ENCODE measurements around the gene EYS.
A peak's percentile ranks its signal among the peaks of the same experiment; 100 is the strongest.
"Not testable (repeated sequence)": the region's sequence is repeated elsewhere in the genome, so short reads cannot be mapped to it uniquely, and the experiment has no call there.

Gene EYS

GRCh38 chr6:63828678-63829077, 1878.3 kb downstream of the EYS start:
- peak; percentile 26 for DNase-seq
- H3K4ac ChIP-seq (ENCODE audit: low read depth in 1 of 2, low read length in 2 of 2); H3K9ac ChIP-seq (ENCODE audit: low read length): not testable (repeated sequence)

GRCh38 chr6:63824722-63825121, 1882.3 kb downstream of the EYS start:
- WGBS = 91% methylated on average over 6 of the region's 6 CpGs
- peaks cover 20% of the 10 kb centered on the region for H3K9me3 ChIP-seq (ENCODE audit: control insufficient read depth, low read length)
- H2BK5ac ChIP-seq (ENCODE audit: low read depth, low read length, poor library complexity, severe bottlenecking) = no peak overlapping the region
- no peaks in the 10 kb centered on the region for H3K4me1 ChIP-seq (ENCODE audit: control insufficient read depth, insufficient read depth, low read depth, low read length)
- H2BK15ac ChIP-seq (ENCODE audit: low read depth, poor library complexity, severe bottlenecking) = no peak overlapping the region
- no peak overlapping the region for H3K4me3 ChIP-seq (ENCODE audit: insufficient read depth in 1 of 2, low read depth in 1 of 2, low read length in 2 of 2)
- no peak overlapping the region for H3K18ac ChIP-seq (ENCODE audit: low read depth in 1 of 2, low read length in 2 of 2)
- H3K23ac ChIP-seq (ENCODE audit: low read length in 2 of 2) = no peak overlapping the region
- H3K4ac ChIP-seq (ENCODE audit: low read depth in 1 of 2, low read length in 2 of 2) = no peak overlapping the region
- H3K27me3 ChIP-seq (ENCODE audit: control insufficient read depth in 1 of 2, insufficient read depth in 1 of 2, low read length in 2 of 2) = no peaks in the 10 kb centered on the region
- H3K79me1 ChIP-seq (replicated peaks; ENCODE audit: low read length, poor library complexity, severe bottlenecking) = no peaks in the 10 kb centered on the region
- H2AFZ ChIP-seq (ENCODE audit: low read depth, low read length) = no peak overlapping the region
- no peak overlapping the region for H3K4me2 ChIP-seq (ENCODE audit: low read length, poor library complexity, severe bottlenecking)
- H4K8ac ChIP-seq (ENCODE audit: low read length) = no peak overlapping the region
- H3K9ac ChIP-seq (ENCODE audit: low read length) = no peak overlapping the region
- H3K27ac ChIP-seq (ENCODE audit: low read length, poor library complexity, severe bottlenecking) = no peak overlapping the region
- no peaks in the 10 kb centered on the region for H3K36me3 ChIP-seq (ENCODE audit: control insufficient read depth in 1 of 2, insufficient read depth in 2 of 2, low read depth in 1 of 2, low read length in 2 of 2)
- no peak overlapping the region for H2AK5ac ChIP-seq (ENCODE audit: low read length, severe bottlenecking)
- H4K91ac ChIP-seq (ENCODE audit: low read length) = no peak overlapping the region
- H2BK12ac ChIP-seq (ENCODE audit: low read length in 2 of 2) = peak overlapping the region in 1 of 2 experiments; percentile 3
- H2BK120ac ChIP-seq (ENCODE audit: low read depth, low read length) = no peak overlapping the region
- no peak for DNase-seq
- no peak overlapping the region for H3K14ac ChIP-seq (ENCODE audit: low read length in 2 of 2)

More at GRCh38 chr6:63828678-63829077, 1878.3 kb downstream of the EYS start:
- H3K23ac ChIP-seq (ENCODE audit: low read length in 2 of 2); H4K91ac ChIP-seq (ENCODE audit: low read length); H3K27me3 ChIP-seq (ENCODE audit: control insufficient read depth in 1 of 2, insufficient read depth in 1 of 2, low read length in 2 of 2); H3K79me1 ChIP-seq (replicated peaks; ENCODE audit: low read length, poor library complexity, severe bottlenecking); H2BK12ac ChIP-seq (ENCODE audit: low read length in 2 of 2); H3K27ac ChIP-seq (ENCODE audit: low read length, poor library complexity, severe bottlenecking); H3K36me3 ChIP-seq (ENCODE audit: control insufficient read depth in 1 of 2, insufficient read depth in 2 of 2, low read depth in 1 of 2, low read length in 2 of 2); H4K8ac ChIP-seq (ENCODE audit: low read length); H2BK120ac ChIP-seq (ENCODE audit: low read depth, low read length); H2BK15ac ChIP-seq (ENCODE audit: low read depth, poor library complexity, severe bottlenecking); H2BK5ac ChIP-seq (ENCODE audit: low read depth, low read length, poor library complexity, severe bottlenecking); H3K4me2 ChIP-seq (ENCODE audit: low read length, poor library complexity, severe bottlenecking); H3K18ac ChIP-seq (ENCODE audit: low read depth in 1 of 2, low read length in 2 of 2); H2AK5ac ChIP-seq (ENCODE audit: low read length, severe bottlenecking); H3K4me1 ChIP-seq (ENCODE audit: control insufficient read depth, insufficient read depth, low read depth, low read length); H3K4me3 ChIP-seq (ENCODE audit: insufficient read depth in 1 of 2, low read depth in 1 of 2, low read length in 2 of 2); H2AFZ ChIP-seq (ENCODE audit: low read depth, low read length); H3K14ac ChIP-seq (ENCODE audit: low read length in 2 of 2): not testable (repeated sequence)
- 81% methylated on average over 1 of the region's 1 CpG for WGBS
- peaks cover 24% of the 10 kb centered on the region for H3K9me3 ChIP-seq (ENCODE audit: control insufficient read depth, low read length)

GRCh38 chr6:63821442-63821841, 1885.6 kb downstream of the EYS start:
- Histone ChIP-seq H3K9me3 (ENCODE audit: control insufficient read depth, low read length) (peaks cover 5% of the 10 kb centered on the region), H3K14ac (ENCODE audit: low read length in 2 of 2) (no peak overlapping the region), H3K4me2 (ENCODE audit: low read length, poor library complexity, severe bottlenecking) (no peak overlapping the region), H4K8ac (ENCODE audit: low read length) (no peak overlapping the region), H3K79me1 (replicated peaks; ENCODE audit: low read length, poor library complexity, severe bottlenecking) (no peaks in the 10 kb centered on the region), H3K9ac (ENCODE audit: low read length) (no peak overlapping the region), H2AFZ (ENCODE audit: low read depth, low read length) (no peak overlapping the region), H2BK120ac (ENCODE audit: low read depth, low read length) (no peak overlapping the region), H2BK15ac (ENCODE audit: low read depth, poor library complexity, severe bottlenecking) (no peak overlapping the region), H4K91ac (ENCODE audit: low read length) (no peak overlapping the region), H3K4me3 (ENCODE audit: insufficient read depth in 1 of 2, low read depth in 1 of 2, low read length in 2 of 2) (no peak overlapping the region), H3K27ac (ENCODE audit: low read length, poor library complexity, severe bottlenecking) (no peak overlapping the region), H2AK5ac (ENCODE audit: low read length, severe bottlenecking) (no peak overlapping the region), H3K36me3 (ENCODE audit: control insufficient read depth in 1 of 2, insufficient read depth in 2 of 2, low read depth in 1 of 2, low read length in 2 of 2) (no peaks in the 10 kb centered on the region), H3K4ac (ENCODE audit: low read depth in 1 of 2, low read length in 2 of 2) (no peak overlapping the region), H3K4me1 (ENCODE audit: control insufficient read depth, insufficient read depth, low read depth, low read length) (no peaks in the 10 kb centered on the region), H2BK12ac (ENCODE audit: low read length in 2 of 2) (no peak overlapping the region), H2BK5ac (ENCODE audit: low read depth, low read length, poor library complexity, severe bottlenecking) (no peak overlapping the region), H3K23ac (ENCODE audit: low read length in 2 of 2) (no peak overlapping the region), H3K27me3 (ENCODE audit: control insufficient read depth in 1 of 2, insufficient read depth in 1 of 2, low read length in 2 of 2) (no peaks in the 10 kb centered on the region), H3K18ac (ENCODE audit: low read depth in 1 of 2, low read length in 2 of 2) (no peak overlapping the region)
- peak; percentile 34 for DNase-seq
- WGBS = 56% methylated on average over 1 of the region's 1 CpG

- no peak overlapping the region for H3K27ac ChIP-seq (ENCODE audit: low read length, poor library complexity, severe bottlenecking)
- H2AFZ ChIP-seq (ENCODE audit: low read depth, low read length) = no peak overlapping the region
- no peaks in the 10 kb centered on the region for H3K36me3 ChIP-seq (ENCODE audit: control insufficient read depth in 1 of 2, insufficient read depth in 2 of 2, low read depth in 1 of 2, low read length in 2 of 2)
- H4K91ac ChIP-seq (ENCODE audit: low read length) = no peak overlapping the region
- H2BK15ac ChIP-seq (ENCODE audit: low read depth, poor library complexity, severe bottlenecking) = no peak overlapping the region
- no peak overlapping the region for H3K4me3 ChIP-seq (ENCODE audit: insufficient read depth in 1 of 2, low read depth in 1 of 2, low read length in 2 of 2)
- H4K8ac ChIP-seq (ENCODE audit: low read length) = no peak overlapping the region
- no peak overlapping the region for H3K4me2 ChIP-seq (ENCODE audit: low read length, poor library complexity, severe bottlenecking)
- no peak overlapping the region for H3K18ac ChIP-seq (ENCODE audit: low read depth in 1 of 2, low read length in 2 of 2)
- H3K9me3 ChIP-seq (ENCODE audit: control insufficient read depth, low read length) = no peaks in the 10 kb centered on the region
- no peak overlapping the region for H3K23ac ChIP-seq (ENCODE audit: low read length in 2 of 2)
- no peak overlapping the region for H2BK12ac ChIP-seq (ENCODE audit: low read length in 2 of 2)
- DNase-seq = peak; percentile 29
- no peaks in the 10 kb centered on the region for H3K4me1 ChIP-seq (ENCODE audit: control insufficient read depth, insufficient read depth, low read depth, low read length)
- no peaks in the 10 kb centered on the region for H3K79me1 ChIP-seq (replicated peaks; ENCODE audit: low read length, poor library complexity, severe bottlenecking)
- H2BK5ac ChIP-seq (ENCODE audit: low read depth, low read length, poor library complexity, severe bottlenecking) = no peak overlapping the region
- no peak overlapping the region for H3K14ac ChIP-seq (ENCODE audit: low read length in 2 of 2)
- WGBS = 100% methylated on average over 1 of the region's 1 CpG
- no peak overlapping the region for H2AK5ac ChIP-seq (ENCODE audit: low read length, severe bottlenecking)
- H3K4ac ChIP-seq (ENCODE audit: low read depth in 1 of 2, low read length in 2 of 2) = no peak overlapping the region
- no peaks in the 10 kb centered on the region for H3K27me3 ChIP-seq (ENCODE audit: control insufficient read depth in 1 of 2, insufficient read depth in 1 of 2, low read length in 2 of 2)
- H3K9ac ChIP-seq (ENCODE audit: low read length) = no peak overlapping the region
- H2BK120ac ChIP-seq (ENCODE audit: low read depth, low read length) = no peak overlapping the region
These were observed 1887.2 kb downstream of the EYS start for GRCh38 chr6:63819831-63820230.

Data from mesenchymal stem cell (in vitro differentiated cells and primary cell).